Measurements from ENCODE around the gene NBAS. TPM values are rescaled to one million over a fixed set of nuclear protein-coding genes. Genes with fewer than 3 reads are reported as not detected.
"Not testable (repeated sequence)": the region's sequence is repeated elsewhere in the genome, so short reads cannot be mapped to it uniquely, and the experiment has no call there.

The NBAS gene
- total RNA-seq, 1 donor from 2014 or later = 52.9 TPM

DNA sequence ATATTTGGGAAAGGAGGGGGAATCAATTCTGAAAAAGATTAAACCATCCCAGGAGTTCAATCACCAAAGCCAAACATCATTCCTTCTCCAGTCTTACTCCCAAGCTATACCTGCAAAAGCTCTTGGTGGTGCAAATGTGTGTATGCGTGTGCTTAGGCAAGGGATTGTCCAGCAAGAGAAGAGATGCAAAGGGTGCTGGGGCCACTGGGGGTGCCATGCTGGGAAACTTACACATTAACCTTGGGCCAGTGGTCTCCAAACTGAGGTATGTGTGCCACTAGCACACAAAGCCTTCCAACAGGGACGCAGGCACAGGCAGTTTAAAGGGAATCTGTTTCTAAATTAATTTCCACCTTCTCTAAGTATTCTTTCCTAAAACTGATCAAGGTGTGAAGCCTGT, 307.9 kb downstream of the NBAS start:
- TF ChIP-seq, protein P1, sequence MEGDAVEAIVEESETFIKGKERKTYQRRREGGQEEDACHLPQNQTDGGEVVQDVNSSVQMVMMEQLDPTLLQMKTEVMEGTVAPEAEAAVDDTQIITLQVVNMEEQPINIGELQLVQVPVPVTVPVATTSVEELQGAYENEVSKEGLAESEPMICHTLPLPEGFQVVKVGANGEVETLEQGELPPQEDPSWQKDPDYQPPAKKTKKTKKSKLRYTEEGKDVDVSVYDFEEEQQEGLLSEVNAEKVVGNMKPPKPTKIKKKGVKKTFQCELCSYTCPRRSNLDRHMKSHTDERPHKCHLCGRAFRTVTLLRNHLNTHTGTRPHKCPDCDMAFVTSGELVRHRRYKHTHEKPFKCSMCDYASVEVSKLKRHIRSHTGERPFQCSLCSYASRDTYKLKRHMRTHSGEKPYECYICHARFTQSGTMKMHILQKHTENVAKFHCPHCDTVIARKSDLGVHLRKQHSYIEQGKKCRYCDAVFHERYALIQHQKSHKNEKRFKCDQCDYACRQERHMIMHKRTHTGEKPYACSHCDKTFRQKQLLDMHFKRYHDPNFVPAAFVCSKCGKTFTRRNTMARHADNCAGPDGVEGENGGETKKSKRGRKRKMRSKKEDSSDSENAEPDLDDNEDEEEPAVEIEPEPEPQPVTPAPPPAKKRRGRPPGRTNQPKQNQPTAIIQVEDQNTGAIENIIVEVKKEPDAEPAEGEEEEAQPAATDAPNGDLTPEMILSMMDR (IDR thresholded peaks at IDR 0.05; ENCODE audit: unreplicated experiment) = no peak
- H3K27ac Mint-ChIP-seq = no peak overlapping the region
- peaks cover 33% of the 10 kb centered on the region for H3K36me3 Mint-ChIP-seq
- H3K27me3 Mint-ChIP-seq (ENCODE audit: low read depth) = no peaks in the 10 kb centered on the region
- H3K4me3 Mint-ChIP-seq = no peak overlapping the region
- peaks cover 36% of the 10 kb centered on the region for H3K9me3 Mint-ChIP-seq
- H3K4me1 Mint-ChIP-seq = no peaks in the 10 kb centered on the region
- DNase-seq (ENCODE audit: low spot score in 2 of 2, unreplicated experiment in 2 of 2) = no peak

DNA sequence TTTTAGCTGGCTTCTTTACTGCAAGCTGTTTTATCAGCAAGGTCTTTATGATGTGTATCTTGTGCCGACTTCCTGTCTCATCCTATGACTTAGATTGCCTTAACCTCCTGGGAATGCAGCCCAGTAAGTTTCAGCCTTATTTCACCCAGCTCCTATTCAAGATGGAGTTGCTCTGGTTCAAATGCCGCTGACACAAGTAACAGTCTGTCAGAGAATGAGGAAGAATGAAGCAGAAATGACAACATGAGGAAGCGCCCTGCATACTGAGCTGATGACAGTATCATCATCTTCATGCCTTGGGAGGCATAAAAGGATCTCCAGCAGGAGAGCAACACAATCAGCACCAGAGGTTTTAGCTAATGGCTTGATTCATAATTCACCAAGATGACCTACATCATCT, 309.4 kb downstream of the NBAS start:
- no peaks in the 10 kb centered on the region for H3K4me1 Mint-ChIP-seq
- TF ChIP-seq, protein P1 (IDR thresholded peaks at IDR 0.05; ENCODE audit: unreplicated experiment) = no peak
- peaks cover 31% of the 10 kb centered on the region for H3K36me3 Mint-ChIP-seq
- H3K27ac Mint-ChIP-seq = no peak overlapping the region
- DNase-seq (ENCODE audit: low spot score in 2 of 2, unreplicated experiment in 2 of 2) = no peak
- no peaks in the 10 kb centered on the region for H3K27me3 Mint-ChIP-seq (ENCODE audit: low read depth)
- no peak overlapping the region for H3K4me3 Mint-ChIP-seq
- H3K9me3 Mint-ChIP-seq = peaks cover 41% of the 10 kb centered on the region

DNA sequence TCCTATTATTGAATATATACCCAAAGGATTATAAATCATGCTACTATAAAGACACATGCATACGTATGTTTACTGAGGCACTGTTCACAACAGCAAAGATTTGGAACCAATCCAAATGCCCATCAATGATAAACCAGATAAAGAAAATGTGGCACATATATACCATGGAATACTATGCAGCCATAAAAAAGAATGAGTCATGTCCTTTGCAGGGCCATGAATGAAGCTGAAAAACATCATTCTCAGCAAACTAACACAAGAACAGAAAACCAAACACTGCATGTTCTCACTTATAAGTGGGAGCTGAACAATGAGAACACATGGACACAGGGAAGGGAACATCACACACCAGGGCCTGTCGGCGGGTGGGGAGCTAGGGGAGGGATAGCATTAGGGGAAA, 310.2 kb downstream of the NBAS start:
- H3K4me3 Mint-ChIP-seq; H3K27ac Mint-ChIP-seq; H3K27me3 Mint-ChIP-seq (ENCODE audit: low read depth); H3K4me1 Mint-ChIP-seq; DNase-seq (ENCODE audit: low spot score in 2 of 2, unreplicated experiment in 2 of 2): not testable (repeated sequence)
- Mint-ChIP-seq H3K9me3 (peaks cover 42% of the 10 kb centered on the region), H3K36me3 (peaks cover 30% of the 10 kb centered on the region)

DNA sequence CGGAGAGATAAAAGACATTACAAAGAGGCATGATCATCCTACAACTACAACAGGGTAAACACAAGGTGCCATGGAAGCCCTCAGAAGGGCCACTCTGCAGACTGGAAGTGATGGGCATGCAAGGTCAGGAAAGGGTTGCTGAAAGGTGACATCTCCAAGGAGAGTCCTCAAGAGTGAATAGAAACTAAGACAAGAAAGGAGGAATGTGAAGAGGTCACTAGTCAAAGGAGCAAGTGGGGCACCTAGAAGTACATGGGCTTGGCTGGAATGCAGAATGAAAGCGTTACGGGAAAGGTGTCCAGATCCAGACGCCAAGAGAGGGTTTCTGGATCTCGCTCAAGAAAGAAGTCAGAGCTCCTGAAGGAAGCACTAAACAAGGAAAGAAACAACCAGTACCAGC, 314.3 kb downstream of the NBAS start:
- Mint-ChIP-seq H3K36me3 (peaks cover 22% of the 10 kb centered on the region), H3K4me1 (peaks cover 29% of the 10 kb centered on the region)
- TF ChIP-seq, protein P1 (IDR thresholded peaks at IDR 0.05; ENCODE audit: unreplicated experiment) = no peak

DNA sequence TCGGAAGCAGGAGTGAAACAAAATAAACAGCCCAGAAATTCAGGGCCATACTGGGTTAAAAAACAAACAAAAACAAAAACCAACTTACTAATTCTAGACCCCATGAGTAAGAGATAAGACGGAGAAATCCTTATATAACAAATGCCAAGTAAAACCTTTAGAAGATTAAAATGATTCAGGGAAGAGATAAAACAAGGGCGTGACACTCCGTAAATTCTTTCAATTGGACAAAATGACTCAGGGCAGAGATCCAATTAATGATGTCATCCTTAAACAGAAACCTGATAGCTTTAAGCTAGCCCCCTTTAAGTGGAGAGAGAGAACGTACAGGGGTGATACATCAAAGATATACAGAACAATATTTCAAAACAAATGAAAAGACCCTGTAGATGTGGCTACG, 317.4 kb downstream of the NBAS start:
- Mint-ChIP-seq H3K9me3 (peaks cover 13% of the 10 kb centered on the region), H3K4me3 (no peak overlapping the region), H3K4me1 (peaks cover 29% of the 10 kb centered on the region), H3K36me3 (no peaks in the 10 kb centered on the region), H3K27me3 (ENCODE audit: low read depth) (no peaks in the 10 kb centered on the region), H3K27ac (peak overlapping the region; percentile 83)
- no peak for DNase-seq (ENCODE audit: low spot score in 2 of 2, unreplicated experiment in 2 of 2)
- TF ChIP-seq, protein P1 (IDR thresholded peaks at IDR 0.05; ENCODE audit: unreplicated experiment) = no peak

More for the DNA sequence above, 314.3 kb downstream of the NBAS start:
- H3K4me3 Mint-ChIP-seq = no peak overlapping the region
- no peaks in the 10 kb centered on the region for H3K27me3 Mint-ChIP-seq (ENCODE audit: low read depth)
- H3K9me3 Mint-ChIP-seq = peaks cover 33% of the 10 kb centered on the region
- no peak for DNase-seq (ENCODE audit: low spot score in 2 of 2, unreplicated experiment in 2 of 2)
- H3K27ac Mint-ChIP-seq = no peak overlapping the region

DNA sequence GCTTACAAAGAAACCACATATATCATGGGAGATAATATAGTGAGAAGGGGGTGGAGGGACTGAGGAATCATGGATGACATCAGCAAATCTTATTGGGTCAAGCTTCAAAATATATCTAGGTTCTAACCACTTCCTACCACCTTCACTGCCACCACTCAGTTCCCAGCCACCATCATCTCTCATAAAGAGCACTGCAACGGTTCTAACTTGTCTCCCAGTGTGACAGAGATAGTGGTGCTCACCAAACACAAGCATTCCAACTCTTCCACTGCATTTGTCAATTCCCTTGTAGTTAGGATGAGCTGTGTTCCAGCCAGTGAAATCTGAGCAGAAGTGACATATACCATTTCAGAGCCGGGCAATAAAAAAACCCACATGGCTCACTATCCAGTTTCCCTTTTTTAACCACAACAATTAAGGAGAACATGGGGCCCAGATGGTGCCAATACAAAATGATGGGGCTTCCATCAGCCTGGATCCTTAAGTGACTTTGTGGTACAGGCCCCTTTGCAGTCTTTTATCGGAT, 318.1 kb downstream of the NBAS start:
- peaks cover 3% of the 10 kb centered on the region for H3K36me3 Mint-ChIP-seq
- TF ChIP-seq, protein P1 (IDR thresholded peaks at IDR 0.05; ENCODE audit: unreplicated experiment) = no peak

More for the DNA sequence above, 318.1 kb downstream of the NBAS start:
- Mint-ChIP-seq H3K9me3 (peaks cover 6% of the 10 kb centered on the region), H3K4me1 (peaks cover 29% of the 10 kb centered on the region), H3K27me3 (ENCODE audit: low read depth) (no peaks in the 10 kb centered on the region), H3K4me3 (no peak overlapping the region), H3K27ac (peak overlapping the region; percentile 59)
- no peak for DNase-seq (ENCODE audit: low spot score in 2 of 2, unreplicated experiment in 2 of 2)

Measured in mesothelial cell of epicardium (in vitro differentiated cells).